HFF-Myc (cell line): ENCODE data around the gene PMM1.
A peak's percentile ranks its signal among the peaks of the same experiment; 100 is the strongest.

Source experiments
- DNase-seq: peaks from one replicate; pipeline ENCODE4 v3.0.0-alpha.2; 2011; ENCODE audit warnings: low read depth; ENCODE audit errors: extremely low read depth
- H3K4me3 ChIP-seq: replicated peaks from 2 replicates; pipeline ENCODE4 v1.5.1; 2011; ENCODE audit warnings: low read depth, mild to moderate bottlenecking, control low read depth, low read length
- CTCF ChIP-seq: IDR thresholded peaks from 2 replicates; pipeline ENCODE4 v1.5.1; 2012; ENCODE audit warnings: mild to moderate bottlenecking, low read depth, low read length, control low read depth; ENCODE audit errors: missing control alignments

PMM1 gene

GRCh38 chr22:41548830-41549211 is 40.8 kb downstream of the PMM1 start:
- DNase-seq: no peak
- no peak for TF ChIP-seq CTCF
- no peak overlapping the region for H3K4me3 ChIP-seq

- TF ChIP-seq CTCF: no peak
- H3K4me3 ChIP-seq: peak overlapping the region; percentile 98
- DNase-seq: no peak
These were observed 44.8 kb downstream of the PMM1 start for GRCh38 chr22:41544671-41545476.

- TF ChIP-seq CTCF: peak; percentile 69
These were observed 45.6 kb downstream of the PMM1 start, which contains the start of gene POLR3H for GRCh38 chr22:41543854-41544670. Gene POLR3H, minus strand, starts transcription at chr22:41544470. Its CDS starts 369 bp downstream, at chr22:41544101.

GRCh38 chr22:41542224-41542623 is 47.4 kb downstream of the PMM1 start:
- TF ChIP-seq CTCF: no peak
- no peak for DNase-seq
- peak overlapping the region; percentile 98 for H3K4me3 ChIP-seq

More at GRCh38 chr22:41543854-41544670, 45.6 kb downstream of the PMM1 start, which contains the start of gene POLR3H:
- peak; percentile 84 for DNase-seq
- H3K4me3 ChIP-seq: peak within 1 kb of the TSS; percentile 98

GRCh38 chr22:41541484-41541883 is 48.2 kb downstream of the PMM1 start:
- no peak for TF ChIP-seq CTCF
- H3K4me3 ChIP-seq: peak overlapping the region; percentile 98
- no peak for DNase-seq

- no peak for TF ChIP-seq CTCF
- no peak for DNase-seq
- no peak overlapping the region for H3K4me3 ChIP-seq
These were observed 49.3 kb downstream of the PMM1 start for GRCh38 chr22:41540365-41540764.
